HG02981 (cell line): ENCODE results near the gene ERVFRD-1.
"Not testable (repeated sequence)": the region's sequence is repeated elsewhere in the genome, so short reads cannot be mapped to it uniquely, and the experiment has no call there.

Source experiments
- ATAC-seq: cut with Tn5 transposase; IDR thresholded peaks from one replicate; pipeline ENCODE4 v1.9.1; 2021; ENCODE audit warnings: mild to moderate bottlenecking, moderate library complexity; ENCODE audit not compliant: unreplicated experiment

ERVFRD-1 gene

DNA sequence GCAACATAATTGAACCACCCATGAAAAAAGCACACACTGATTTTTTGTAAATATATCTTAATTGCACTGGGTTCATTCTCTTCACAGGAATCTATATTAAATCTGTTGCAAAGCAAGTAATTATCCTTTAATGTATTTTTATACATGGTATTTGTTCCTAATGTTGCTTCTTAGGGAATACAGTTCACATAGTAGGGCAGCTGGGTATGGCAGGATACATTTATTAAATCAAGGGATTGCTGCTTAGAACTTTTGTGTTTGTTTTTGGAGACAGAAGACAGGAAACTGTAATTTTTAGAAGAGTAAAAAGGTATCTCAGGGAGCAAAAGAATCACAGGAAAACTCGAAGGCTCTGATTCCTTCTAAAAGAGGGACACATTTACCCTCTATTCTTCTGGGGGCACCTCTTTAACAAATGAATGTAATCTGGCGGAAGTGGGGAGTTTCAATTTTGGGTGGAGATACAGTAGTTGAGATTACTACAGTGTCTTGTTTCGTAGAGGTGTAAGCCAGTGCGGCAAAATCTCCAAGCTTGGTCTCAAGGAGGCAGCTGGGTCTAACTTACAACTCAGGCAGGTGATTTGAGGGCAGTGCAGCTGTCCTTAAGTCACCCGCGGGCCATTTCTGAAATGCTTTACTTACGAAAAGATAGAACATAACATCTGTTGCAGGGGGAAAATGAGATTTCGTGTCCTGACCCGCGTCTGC is 18.7 kb downstream of the ERVFRD-1 start:
- ATAC-seq, result peak; percentile 28

DNA sequence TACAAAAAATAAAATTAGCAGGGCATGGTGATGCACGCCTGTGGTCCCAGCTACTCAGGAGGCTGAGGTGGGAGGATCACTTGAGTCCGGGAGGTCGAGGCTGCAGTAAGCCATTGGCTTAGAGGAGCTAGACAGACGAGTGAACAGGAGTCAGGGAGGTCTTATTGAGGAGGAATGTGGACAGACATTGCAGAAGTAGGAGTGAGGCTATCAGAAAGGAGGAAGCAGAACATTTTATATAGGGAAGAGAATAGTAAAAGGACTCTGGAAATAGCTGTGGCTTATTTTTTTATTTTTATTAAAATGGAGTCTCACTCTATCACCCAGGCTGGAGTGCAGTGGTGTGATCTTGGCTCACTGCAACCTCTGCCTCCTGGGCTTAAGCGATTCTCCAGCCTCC is 20.4 kb downstream of the ERVFRD-1 start:
- not testable (repeated sequence) for ATAC-seq

DNA sequence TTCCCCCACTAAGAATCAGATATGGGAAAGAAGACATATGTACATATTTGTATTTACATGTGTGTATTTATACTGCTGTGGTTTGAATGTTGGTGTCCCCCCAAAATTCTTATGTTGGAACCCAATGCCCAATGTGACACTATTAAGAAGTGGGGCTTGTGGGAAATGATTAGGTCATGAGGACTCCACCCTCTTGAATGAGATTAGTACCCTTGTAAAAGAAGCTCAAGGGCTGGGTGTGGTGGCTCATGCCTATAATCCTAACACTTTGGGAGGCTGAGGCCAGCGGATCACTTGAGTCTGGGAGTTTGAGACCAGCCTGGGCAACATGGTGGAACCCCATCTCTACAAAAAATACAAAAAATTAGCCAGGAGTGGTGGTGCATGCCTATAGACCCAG is 21.8 kb downstream of the ERVFRD-1 start:
- ATAC-seq, result no peak

DNA sequence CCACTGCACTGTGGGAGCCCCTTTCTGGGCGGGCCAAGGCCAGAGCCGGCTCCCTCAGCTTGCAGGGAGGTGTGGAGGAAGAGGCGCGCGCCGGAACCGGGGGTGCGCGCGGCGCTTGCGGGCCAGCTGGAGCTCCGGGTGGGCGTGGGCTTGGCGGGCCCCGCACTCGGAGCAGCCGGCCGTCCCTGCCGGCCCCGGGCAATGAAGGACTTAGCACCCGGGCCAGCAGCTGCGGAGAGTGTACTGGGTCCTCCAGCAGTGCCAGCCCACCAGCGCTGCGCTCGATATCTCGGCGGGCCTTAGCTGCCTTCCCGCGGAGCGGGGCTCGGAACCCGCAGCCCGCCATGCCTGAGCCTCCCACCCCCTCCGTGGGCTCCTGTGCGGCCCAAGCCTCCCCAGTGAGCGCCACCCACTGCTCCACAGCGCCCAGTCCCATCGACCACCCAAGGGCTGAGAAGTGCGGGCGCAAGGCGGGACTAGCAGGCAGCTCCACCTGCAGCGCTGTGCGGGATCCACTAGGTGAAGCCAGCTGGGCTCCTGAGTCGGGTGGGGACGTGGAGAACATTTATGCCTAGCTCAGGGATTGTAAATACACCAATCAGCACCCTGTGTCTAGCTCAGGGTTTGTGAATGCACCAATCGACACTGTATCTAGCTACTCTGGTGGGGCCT is 24.2 kb downstream of the ERVFRD-1 start:
- not testable (repeated sequence) for ATAC-seq

DNA sequence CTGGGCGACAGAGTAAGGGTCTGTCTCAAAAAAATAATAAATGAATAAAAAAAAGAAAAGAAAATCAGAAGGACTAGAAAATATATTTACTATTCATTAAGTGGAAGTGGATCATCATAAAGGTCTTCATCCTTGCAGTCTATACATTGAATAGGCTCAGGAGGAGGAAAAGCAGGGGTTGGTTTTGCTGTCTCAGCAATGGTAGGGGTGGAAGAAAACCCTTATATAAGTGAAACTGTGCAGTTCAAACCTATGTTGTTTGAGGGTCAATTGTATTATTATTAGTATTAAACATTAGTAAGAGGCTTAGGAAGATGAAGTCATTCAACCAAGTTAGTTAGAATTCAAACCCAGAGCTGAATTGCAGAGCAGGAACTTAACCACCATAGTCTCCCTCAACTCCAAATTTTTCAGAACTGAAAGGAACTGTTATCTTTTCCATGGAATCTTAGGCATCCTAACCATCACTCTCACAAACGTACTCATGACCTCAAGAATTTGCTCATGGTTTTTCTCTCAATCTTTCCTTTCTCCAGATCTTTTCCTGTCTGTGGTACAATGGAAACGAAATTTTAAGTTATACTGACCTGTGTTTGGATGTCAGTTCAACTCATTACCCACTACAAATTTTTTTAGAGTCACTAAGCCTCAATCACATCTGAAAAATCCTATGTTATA is 25.6 kb downstream of the ERVFRD-1 start:
- no peak for ATAC-seq

DNA sequence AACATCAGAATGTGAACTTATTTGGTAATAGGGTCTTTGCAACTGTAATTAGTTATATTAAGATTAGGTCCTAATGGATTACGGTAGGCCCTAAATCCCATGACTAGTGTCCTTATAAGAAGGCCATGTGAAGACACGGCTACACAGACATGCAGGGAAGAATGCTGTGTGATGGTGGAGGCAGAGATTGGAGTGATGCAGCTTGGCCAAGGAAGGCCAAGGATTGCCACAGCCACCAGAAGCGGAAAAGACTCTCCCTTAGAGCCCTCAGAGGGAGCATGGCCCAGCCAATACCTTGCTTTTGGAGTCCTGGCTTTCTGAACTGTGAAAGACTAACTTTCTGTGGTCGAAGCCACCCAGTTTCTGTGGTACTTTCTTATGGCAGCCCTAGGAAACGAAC is 27.6 kb downstream of the ERVFRD-1 start:
- no peak for ATAC-seq

DNA sequence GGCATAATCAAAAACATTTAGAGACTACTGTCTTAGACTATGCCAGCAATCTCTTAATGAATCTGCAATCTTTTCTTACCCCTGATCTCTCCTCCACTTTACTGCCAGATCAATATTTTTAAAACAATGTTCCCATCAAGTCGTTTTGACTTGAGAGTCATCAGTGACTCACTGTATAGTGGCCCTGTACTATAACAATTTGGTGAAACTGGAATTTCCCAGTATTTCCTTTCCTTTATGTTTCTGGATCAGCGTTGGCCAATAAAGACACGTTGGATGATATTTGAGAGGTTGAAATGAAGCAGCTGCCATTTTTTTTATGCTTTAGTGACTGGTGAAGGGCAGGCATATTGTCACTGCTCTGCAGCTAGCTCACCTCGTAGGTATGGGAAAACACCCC is 28.0 kb downstream of the ERVFRD-1 start:
- ATAC-seq, result no peak

DNA sequence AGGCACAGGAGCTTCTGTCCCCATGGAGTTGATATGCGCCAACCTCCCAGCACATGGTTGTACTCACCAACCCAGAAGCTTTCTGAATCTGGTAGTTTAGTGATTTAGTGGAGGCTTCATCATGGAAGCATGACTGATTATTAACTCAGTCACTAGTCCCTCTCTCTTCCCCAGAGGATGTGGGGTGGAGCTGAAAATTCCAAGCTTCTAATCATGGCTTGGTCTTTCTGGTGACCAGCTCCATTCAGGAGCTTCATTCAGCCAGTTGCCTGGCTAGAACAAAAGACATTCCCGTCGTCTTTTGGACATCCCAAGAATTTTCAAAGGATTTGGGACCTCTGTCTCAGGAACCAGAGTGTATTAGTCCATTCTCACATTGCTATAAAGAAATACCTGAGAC is 31.2 kb downstream of the ERVFRD-1 start:
- no peak for ATAC-seq

DNA sequence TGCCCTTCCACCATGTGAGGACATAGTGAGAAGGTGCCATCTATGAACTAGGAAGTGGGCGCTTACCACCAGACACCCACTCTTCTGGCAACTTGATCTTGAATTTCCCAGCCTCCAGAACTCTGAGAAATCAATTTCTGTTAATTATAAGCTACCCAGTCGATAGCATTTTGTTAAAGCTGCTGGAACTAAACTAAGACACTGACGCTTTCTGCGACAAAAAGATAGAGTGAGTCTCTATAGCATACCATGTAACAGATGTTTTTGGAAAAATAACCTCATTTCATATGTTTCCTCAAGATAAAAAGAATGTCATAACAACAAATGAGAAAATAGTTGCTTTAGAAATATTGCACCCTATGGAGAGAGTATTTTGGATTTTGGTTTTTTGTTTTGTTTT is 33.3 kb downstream of the ERVFRD-1 start:
- no peak for ATAC-seq

DNA sequence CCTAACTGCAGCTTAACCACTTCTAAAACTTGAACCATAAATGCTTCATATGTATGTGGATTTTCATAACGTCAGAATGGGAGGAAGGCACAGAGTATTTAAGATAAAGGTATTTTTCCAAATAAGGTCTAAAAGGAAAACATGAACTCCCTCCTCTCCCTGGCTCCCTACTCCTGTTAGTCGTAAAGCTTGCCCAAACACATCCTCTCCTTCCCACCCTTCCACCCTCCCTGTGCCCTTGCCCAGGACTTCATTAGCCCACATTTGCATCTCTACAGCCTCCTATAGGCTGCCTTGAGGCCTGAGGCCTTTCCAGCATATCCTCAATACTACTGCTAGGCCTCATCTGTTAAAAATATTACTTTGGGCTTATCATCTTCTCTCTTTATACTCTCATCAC is 35.0 kb downstream of the ERVFRD-1 start:
- no peak for ATAC-seq

DNA sequence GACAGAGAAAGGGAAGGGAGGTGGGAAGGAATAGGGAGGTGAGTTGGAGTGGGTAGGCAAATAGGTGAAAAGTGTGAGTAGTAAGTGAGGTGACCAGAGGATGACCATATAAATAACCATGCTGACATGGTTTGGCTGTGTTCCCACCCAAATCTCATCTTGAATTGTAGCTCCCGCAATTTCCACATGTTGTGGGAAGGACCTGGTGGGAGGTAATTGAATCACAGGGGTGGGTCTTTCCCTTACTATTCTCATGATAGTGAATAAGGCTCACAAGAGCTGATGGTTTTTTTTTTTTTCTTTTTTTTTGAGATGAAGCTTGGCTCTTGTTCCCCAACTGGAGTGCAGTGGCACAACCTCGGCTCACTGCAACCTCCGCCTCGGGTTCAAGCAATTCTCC is 39.4 kb downstream of the ERVFRD-1 start:
- ATAC-seq, result no peak

DNA sequence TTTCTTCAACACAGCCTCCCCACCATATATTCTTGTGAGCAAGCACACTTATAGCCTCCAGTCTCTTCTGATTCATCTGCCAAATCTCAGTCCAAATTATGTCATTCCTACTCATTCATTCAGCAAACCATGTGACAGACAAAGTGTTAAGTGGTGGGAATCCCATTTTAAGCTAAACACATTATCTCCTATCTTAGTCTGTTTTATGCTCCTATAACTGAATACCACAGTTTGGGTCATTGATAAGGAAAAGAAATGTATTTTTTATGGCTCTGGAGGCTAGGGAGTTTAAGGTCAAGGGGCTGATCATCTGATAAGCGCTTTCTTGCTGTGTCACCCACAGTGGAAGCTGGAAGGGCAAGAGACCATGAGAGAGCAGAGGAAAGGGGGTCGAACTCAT is 41.8 kb downstream of the ERVFRD-1 start:
- ATAC-seq, result no peak

DNA sequence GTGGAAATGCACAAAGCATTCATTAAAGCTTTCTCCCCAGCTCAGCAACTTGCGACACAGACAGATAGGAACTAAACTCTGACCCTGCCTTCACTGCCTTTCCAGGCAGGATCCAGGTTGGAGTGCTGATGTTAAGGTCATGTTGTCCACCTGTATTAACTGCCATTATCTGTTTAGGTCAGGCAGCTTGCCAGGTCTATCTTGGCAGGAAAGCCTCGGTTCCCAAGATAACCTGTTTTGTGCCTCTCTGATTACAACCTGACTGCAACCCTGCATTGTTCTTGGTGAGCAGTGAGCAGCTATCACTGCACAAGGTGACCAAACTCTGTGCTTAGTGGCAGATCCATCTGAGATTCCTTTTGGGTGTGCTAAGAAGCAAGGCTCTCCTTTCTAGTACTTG is 44.2 kb downstream of the ERVFRD-1 start:
- no peak for ATAC-seq

DNA sequence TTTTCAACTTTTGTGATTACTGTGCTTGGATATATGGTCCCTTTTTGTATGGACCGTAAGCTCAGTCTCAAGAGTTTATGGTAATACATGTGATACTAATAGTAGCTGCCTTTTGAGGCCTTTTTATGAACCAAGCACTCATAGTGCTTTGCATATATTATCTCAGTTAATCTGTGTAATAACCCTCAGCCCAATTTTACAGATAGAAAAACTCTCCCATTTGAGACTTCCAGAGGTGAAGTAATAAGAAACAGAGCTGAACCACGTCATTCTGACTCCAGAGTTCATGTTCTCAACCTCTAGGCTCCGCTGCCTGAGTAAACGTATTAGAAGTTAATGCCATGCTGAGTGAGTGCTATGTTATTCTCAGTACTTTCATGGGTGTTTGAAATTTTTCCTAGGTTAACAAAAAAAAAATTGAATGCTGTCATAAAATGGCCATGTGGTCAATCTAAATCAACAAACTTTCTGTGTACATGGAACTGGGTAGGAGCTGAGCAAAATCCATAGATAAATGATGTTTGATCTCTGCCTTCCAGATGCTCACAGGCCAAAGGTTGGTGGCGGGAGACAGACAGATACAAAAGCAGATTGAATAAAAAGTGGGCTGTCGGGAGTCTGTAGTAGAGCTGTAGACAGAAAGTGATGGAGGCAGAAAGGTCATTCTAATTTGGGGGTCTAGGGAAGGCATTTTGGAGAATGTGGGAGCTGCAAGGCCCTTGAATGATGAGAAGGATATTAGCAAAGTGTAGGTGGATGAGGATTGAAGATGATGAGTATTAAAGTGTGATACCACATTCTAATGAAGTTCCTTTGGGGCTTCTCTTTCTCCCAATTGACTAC is 44.8 kb downstream of the ERVFRD-1 start:
- no peak for ATAC-seq

DNA sequence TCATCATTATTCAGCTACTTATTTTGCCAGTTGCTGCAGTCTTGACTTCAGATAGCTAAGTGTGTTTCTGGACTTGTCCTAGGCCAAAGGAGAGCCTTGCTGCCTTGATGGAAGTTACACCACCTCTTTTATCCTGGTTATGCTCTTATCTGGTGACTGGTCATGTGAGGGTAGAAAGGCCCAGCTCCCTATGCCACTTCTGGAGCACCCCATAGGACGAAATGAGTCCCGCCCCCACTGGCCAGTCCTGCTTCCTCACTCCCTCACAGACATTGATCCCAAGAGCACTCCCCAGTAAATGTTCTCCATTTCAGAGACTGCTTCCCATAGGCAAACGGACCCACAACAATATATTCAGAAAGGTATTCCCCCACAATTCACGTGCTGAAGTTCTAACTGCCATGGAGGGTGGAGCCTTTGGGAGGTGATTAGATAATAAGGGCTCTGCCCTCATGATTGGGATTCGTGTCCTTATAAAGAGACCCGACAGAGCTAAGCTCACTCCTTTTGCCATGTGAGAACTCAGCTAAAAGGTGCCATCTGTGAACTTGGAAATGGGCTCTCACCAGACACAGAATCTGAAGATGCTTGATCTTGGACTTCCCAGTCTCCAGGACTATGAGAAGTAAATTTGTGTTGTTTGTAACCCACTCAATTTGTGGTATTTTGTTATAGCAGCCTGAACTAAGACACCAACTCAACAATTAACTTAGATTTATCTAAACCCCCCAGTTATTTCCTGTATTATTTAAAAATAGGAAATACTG is 45.9 kb downstream of the ERVFRD-1 start:
- ATAC-seq, result no peak

DNA sequence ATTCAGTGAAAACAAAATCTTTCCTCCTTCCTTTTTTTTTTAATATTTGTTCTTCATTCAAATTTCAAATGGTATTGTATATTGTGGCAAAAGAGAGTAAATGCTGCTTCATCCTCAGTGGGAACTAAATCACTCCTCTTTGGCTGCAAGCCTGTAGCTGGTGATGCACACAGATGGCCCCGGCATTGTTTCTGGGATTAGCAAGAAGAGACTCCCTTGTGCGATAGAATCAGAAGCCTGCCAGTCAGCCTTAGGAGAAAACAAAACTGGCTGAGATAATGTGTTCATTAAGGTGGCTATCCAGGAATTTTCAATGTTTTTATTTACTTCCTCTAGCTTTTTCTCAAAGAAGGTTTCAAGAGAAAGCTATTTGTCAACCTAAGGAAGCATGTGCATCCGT is 46.7 kb downstream of the ERVFRD-1 start:
- ATAC-seq, result no peak

DNA sequence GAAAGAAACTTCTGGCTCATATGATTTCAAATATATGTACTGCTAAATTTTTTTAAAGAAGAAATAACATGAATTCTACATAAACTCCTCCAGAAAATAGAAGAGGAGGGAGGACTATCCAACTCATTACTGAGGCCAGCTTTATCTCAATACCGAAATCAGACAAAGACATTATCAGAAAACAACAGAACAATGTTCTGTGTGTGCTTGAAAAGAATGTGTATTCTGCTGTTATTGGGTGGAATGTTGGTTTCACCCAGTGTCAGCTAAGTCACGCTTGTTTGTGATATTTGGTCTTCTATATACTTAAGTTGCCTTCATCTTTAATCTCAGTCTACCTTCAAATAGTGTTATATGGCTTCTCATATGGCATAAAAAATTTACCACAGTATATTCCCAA is 48.8 kb downstream of the ERVFRD-1 start:
- ATAC-seq, result no peak

DNA sequence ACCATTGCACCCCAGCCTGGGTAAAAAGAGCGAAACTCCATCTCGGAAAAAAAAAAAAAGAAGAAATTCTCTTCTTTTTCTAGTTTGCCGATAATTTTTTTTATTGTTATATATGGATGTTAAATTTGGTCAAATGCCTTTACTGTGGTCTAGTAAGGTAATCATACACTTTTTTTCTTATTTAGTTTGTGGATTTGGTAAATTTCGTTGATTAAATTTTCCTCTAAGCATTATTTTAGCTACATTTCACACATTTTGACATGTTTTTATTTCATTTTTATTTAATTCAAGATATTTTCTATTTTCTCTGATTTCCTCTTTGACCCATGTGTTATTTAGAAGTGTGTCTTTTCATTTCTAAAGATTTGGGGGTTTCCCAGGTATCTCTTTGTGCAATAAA is 49.4 kb downstream of the ERVFRD-1 start:
- ATAC-seq, result no peak

DNA sequence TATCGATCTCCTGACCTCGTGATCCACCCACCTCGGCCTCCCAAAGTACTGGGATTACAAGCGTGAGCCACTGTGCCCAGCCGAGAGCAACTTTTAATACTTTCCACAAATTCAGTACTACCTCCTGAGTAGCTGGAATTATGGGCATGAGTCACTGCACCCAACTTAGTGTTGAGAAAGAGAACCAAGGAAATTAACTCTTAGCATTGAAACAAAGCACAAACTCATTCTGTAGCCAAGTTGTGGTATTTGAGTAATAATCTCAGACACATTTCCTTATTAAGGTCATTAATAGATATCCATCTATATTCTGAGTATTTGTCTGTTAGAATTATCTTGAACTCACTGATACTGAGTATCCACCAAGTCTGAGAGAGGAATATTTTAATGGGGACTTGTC is 53.1 kb downstream of the ERVFRD-1 start:
- ATAC-seq, result no peak

DNA sequence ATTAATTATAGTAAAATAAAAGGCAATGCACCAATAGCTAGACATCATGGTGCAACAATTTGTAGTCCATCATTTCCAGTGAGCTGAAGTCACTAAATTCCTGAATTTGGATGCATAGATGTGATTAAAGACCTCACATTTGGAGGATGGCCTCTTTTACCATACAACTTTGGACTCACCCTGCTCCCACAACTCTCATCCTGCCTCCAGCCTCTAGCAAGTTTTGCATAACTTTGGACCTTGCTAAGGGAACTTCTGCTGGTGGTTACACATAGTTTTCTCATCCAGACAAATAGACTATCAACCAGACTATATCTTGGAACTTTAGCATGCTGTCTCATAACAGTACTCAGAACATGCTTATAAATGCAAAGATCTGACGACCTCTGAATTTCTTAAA is 54.7 kb downstream of the ERVFRD-1 start:
- ATAC-seq, result no peak
